Measurements from ENCODE around the gene DLX2. TPM values are rescaled to one million over a fixed set of nuclear protein-coding genes. Genes with fewer than 3 reads are reported as not detected.
"Not testable (repeated sequence)": the region's sequence is repeated elsewhere in the genome, so short reads cannot be mapped to it uniquely, and the experiment has no call there.

Gene DLX2
- total RNA-seq, 2 donors from 2014 or later, result not detected

- no peaks in the 10 kb centered on the region for H3K4me1 ChIP-seq
- no peaks in the 10 kb centered on the region for H3K9me3 ChIP-seq
- H3K36me3 ChIP-seq, result no peaks in the 10 kb centered on the region
- no peak overlapping the region for H3K27ac ChIP-seq
- no peak for TF ChIP-seq CTCF (IDR thresholded peaks at IDR 0.05)
- no peaks in the 10 kb centered on the region for H3K27me3 ChIP-seq
- no peak overlapping the region for H3K4me3 ChIP-seq
- DNase-seq (ENCODE audit: low spot score), result no peak
These were observed 28.4 kb downstream of the DLX2 start for GRCh38 chr2:172074254-172074653.

DNA sequence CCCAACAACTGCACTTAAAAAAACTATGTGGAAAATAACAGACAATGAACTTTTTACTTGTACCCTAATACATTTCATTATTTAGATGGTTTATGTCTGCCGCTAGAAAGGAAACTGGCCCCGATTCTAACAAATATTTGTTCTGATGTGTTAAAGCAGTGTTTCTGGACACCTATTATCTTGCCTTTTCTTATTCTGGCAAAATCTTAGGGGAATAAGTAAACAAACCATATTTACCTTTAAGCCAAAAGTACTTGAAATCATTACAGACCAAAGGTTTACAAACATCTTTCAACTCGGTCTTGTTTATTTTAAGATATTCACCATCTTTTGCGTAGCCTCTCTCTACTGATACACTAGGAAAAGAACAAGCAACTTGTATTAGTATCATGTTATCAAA lies 29.2 kb downstream of the DLX2 start:
- no peaks in the 10 kb centered on the region for H3K27me3 ChIP-seq
- no peaks in the 10 kb centered on the region for H3K36me3 ChIP-seq
- no peaks in the 10 kb centered on the region for H3K9me3 ChIP-seq
- DNase-seq (ENCODE audit: low spot score), result no peak
- H3K4me3 ChIP-seq, result no peak overlapping the region
- H3K4me1 ChIP-seq, result no peaks in the 10 kb centered on the region
- H3K27ac ChIP-seq, result no peak overlapping the region
- TF ChIP-seq CTCF (IDR thresholded peaks at IDR 0.05), result no peak

DNA sequence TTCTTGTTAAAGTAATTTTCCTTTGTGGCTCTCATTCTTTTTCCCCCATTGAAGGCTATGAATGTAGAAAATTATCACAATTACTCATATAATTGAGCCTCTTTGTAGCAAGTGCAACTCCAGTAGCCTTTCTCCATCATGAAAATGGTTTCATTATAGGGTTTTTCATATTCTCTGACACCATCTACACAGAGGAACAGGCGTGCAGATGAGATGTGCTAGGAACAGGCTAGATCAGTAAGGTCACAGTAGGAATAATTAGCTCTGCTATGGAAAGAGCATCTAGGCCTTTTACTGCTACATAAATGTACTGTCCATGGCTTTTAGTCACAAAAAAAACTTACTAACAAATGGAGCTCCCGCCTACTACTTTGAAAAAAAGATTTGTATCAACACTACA lies 30.0 kb downstream of the DLX2 start:
- no peak for DNase-seq (ENCODE audit: low spot score)
- Histone ChIP-seq H3K36me3 (no peaks in the 10 kb centered on the region), H3K27me3 (no peaks in the 10 kb centered on the region), H3K9me3 (no peaks in the 10 kb centered on the region), H3K4me3 (no peak overlapping the region), H3K27ac (no peak overlapping the region), H3K4me1 (no peaks in the 10 kb centered on the region)
- TF ChIP-seq CTCF (IDR thresholded peaks at IDR 0.05), result no peak

DNA sequence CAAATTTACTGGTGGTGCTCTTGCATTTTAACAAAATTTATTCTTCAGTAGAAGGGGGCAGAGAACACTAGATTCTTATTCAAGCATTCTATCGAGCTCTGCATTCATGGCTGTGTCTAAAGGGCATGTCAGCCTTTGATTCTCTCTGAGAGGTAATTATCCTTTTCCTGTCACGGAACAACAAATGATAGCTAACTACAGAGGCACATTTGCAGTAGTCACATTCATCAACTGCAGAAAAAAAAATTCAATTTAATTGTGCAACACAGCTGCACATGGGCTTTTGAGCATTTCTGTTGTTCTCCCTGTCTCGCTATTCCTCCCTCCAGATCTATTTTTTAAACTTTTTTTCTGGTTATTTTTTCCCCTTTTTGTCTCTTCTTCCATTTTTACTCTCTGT lies 30.4 kb downstream of the DLX2 start:
- Histone ChIP-seq H3K4me1 (no peaks in the 10 kb centered on the region), H3K27me3 (no peaks in the 10 kb centered on the region), H3K9me3 (no peaks in the 10 kb centered on the region), H3K27ac (no peak overlapping the region), H3K4me3 (no peak overlapping the region), H3K36me3 (no peaks in the 10 kb centered on the region)
- no peak for TF ChIP-seq CTCF (IDR thresholded peaks at IDR 0.05)
- no peak for DNase-seq (ENCODE audit: low spot score)

GRCh38 chr2:172070936-172071335 lies 31.8 kb downstream of the DLX2 start:
- Histone ChIP-seq H3K27me3 (no peaks in the 10 kb centered on the region), H3K27ac (no peak overlapping the region), H3K9me3 (no peaks in the 10 kb centered on the region), H3K36me3 (no peaks in the 10 kb centered on the region), H3K4me1 (no peaks in the 10 kb centered on the region), H3K4me3 (no peak overlapping the region)
- DNase-seq (ENCODE audit: low spot score), result no peak
- TF ChIP-seq CTCF (IDR thresholded peaks at IDR 0.05), result no peak

GRCh38 chr2:172067905-172068304 lies 34.8 kb downstream of the DLX2 start:
- not testable (repeated sequence) for H3K27ac ChIP-seq; H3K4me3 ChIP-seq; H3K27me3 ChIP-seq; H3K36me3 ChIP-seq; H3K4me1 ChIP-seq; DNase-seq (ENCODE audit: low spot score); H3K9me3 ChIP-seq

Measured in right atrium auricular region (tissue), 2 donors.